CD4-positive, alpha-beta T cell treated with Interleukin-1 beta for 1 hour (primary cell): ENCODE measurements around the gene DSCAML1.

Experiments
- DNase-seq, 2 donors: peaks; one replicate each; pipeline ENCODE4 v3.0.0-alpha.2; 2020 to 2022

Gene DSCAML1

GRCh38 chr11:117686711-117687110, 110.3 kb downstream of the DSCAML1 start:
- no peak for DNase-seq

DNA sequence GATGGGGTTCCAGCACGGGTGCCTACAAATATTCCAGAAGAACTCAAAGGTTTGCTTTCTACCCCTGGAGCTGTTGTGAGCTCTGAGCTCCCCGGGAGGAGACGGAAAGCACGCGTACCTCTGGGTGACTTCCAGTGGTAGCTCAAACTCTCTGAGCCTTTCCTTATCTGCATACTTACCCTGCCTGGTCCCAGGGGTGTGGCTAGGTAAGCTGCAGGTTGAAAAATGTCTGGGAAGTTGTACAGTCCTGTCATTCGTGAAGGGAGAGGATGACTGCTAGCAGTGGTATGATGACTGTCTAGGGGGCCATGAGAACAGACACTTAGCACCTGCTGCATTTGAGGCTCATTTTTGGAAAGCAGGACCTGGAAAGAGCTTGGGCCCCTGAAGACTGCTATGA, 111.5 kb downstream of the DSCAML1 start:
- DNase-seq = no peak

- no peak for DNase-seq
These were observed 112.3 kb downstream of the DSCAML1 start for GRCh38 chr11:117684731-117685130.

DNA sequence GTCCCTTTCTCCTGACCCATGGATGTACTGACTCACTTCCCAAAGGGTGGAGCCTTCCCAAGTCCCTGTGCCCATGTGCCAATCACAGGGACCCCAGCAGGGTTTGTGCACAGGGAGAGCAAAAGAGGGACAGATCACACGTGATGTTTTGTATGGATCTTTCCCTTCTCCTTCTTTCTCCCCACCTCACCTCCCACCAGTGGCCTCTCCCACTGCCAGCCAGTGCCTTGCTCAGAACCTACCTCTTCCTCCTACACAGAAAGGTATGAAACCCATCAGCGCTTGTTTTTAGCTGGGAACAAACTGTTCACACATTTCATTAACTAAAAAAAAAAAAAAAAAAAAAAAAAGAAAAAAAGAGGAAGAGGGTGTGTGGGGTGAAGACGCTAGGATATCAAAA, 112.9 kb downstream of the DSCAML1 start:
- DNase-seq = no peak

GRCh38 chr11:117681438-117681837, 115.6 kb downstream of the DSCAML1 start:
- no peak for DNase-seq

DNA sequence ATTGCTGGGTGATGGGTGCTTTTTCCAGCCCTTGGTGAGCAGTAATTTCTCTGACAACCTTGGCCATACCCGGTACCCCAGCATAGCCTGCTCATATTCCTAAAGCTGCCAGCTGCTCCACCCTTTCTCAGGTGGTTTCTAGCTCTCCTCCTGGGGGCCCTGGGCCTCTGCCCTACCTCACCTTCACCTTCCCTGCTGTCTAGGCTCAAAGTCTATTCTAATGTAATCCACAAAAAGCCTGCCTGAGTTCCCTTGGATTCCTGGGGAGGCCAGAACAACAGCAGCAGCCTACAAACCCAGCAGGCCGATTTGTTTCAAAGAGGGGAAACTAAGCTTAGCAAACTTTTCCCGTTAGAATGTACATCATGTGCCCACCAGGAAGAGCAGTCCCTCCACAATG, 117.6 kb downstream of the DSCAML1 start:
- DNase-seq = no peak

DNA sequence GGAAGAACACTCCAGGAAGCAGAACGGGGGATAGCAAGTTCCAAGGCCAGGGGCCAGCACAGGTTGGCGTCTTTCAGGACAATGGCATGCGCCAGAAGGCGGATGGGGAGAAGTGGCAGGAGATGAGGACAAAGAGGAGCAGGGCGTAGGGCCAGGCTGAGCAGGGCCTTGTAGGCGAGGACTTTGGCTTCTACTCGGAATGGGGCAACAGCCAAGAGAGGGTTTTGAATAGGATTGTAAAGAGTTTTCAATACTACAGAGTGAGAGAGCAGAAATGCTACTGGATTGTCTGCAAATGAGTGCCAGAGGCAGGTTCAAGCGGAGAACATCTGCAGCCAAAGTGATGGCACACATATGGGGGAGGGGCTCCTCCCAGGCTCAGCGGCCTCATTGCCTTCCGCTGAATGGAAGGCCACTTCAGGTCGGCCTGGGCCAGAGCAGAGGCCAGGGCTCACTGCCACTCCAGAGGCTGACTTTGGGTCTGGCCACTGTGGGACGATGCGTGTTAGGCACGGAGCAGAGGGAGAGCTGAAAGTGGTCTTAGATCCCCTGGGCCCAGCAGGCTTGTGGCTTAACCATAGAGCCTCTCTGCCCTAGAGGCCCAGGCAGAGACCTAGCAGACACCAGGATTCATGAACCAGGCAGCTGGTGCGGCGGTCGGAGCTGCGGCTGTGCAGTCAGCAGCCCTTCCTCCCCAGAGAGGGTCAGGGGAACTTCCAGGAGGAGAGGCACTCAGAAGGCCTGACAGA, 118.2 kb downstream of the DSCAML1 start:
- DNase-seq = no peak

DNA sequence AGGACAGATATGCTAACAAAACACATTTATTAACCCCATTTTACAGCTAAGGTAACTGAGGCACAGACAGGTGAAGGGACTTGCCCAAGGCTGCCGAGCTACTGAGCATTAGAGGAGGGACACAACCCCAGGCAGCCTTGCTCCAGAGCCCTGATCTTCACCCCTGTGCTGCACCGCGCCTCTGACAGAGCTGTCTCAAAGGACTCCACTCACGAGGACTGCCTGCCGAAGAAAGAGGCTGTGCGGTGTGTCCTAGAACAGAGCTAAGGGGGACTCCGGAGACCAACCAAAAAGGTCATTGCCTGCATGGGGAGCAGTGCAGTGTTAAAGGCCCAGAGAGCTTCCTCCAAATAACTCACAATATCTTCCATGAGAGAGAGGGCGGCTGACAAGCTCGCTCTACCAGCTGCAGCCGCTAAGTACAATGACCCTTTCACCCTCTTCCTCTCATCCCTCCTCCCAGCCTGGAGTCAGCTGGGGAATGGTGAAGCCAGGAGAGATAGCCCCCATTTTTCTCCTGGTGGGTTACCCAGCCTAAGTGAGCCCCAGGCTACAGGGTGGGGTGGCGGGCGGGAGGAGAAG, 119.2 kb downstream of the DSCAML1 start:
- DNase-seq = no peak

GRCh38 chr11:117676501-117676900, 120.5 kb downstream of the DSCAML1 start:
- no peak for DNase-seq

GRCh38 chr11:117673602-117674001, 123.4 kb downstream of the DSCAML1 start:
- DNase-seq = no peak

- no peak for DNase-seq
These were observed 125.6 kb downstream of the DSCAML1 start for GRCh38 chr11:117671370-117671769.

DNA sequence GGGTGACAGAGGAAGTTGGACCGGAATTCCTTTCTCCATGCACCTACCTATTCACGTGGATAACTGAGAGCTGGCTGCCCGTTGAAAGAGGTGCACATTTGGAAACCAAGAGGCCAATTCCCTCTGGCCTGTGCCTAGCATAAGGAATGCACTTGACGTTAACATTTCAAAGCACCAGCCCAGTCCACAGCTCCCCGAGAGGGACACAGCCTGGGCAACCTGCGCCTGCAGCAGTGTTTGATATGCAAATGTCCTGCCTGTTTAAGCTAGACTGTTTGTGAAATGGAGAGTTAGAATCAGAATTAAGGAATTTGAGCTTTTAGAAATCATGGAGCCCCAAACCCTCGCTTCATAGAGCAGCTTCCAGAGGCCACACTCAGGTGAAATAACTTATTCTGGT, 126.1 kb downstream of the DSCAML1 start:
- no peak for DNase-seq

DNA sequence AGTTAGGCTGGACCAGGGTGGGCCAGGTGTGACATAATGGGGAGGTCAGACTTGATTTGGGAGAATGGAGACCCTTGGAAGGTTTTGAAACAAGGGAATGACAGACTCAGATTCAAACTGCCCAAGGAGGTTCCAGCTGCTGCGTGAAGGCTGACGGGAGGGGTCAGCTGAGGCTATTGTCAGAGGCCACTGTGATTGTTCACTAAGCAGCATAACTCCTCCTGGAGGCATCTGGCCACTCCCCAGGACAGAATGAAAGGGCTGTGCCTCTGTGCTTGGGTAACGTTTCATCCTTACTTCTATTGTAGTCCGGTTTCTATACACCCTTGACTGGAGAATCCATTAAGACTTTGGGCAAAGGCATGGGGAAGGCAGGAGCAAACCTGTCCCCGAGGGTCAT, 126.6 kb downstream of the DSCAML1 start:
- no peak for DNase-seq

DNA sequence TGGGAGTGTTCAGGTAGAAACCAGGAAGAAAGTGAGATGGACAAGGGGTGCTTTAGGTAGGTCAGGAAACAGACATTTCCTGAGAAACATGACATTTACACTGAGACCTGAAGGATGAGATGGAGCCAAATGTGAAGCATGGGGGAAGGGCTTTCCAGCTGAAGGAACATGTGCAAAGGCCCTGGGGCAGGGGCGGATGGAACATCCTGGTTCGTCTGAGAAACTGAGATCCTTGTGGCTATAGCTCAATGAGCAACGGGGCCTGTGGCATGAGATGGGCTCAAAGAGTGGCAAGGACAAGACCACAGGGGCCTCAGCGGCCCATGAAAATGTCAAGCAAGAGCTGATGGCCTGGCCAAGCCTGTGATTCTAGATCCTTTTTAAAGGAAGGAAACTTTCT, 127.4 kb downstream of the DSCAML1 start:
- no peak for DNase-seq

GRCh38 chr11:117669062-117669461, 128.0 kb downstream of the DSCAML1 start:
- DNase-seq = no peak

GRCh38 chr11:117668321-117668751, 128.7 kb downstream of the DSCAML1 start:
- DNase-seq = no peak

GRCh38 chr11:117664897-117665296, 132.1 kb downstream of the DSCAML1 start:
- no peak for DNase-seq

DNA sequence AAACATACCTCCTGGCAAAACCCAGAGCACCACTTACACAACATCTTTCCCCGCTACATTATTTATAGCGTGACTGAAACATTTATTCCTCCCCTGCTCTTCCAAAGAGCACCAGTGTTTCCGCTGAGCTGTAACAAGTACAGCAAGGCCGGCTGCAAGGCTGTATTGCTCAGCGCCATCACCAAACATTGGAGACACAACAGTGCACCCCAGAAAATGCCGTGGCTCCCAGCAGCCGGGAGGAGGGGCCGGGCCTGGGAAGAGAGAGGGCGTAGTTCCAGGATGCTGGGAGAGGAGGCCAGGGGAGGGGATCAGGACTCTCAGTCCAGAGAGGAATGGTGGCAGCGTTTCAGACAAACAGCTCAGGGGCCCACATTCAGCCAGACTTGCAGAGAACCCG, 133.2 kb downstream of the DSCAML1 start:
- DNase-seq = no peak

DNA sequence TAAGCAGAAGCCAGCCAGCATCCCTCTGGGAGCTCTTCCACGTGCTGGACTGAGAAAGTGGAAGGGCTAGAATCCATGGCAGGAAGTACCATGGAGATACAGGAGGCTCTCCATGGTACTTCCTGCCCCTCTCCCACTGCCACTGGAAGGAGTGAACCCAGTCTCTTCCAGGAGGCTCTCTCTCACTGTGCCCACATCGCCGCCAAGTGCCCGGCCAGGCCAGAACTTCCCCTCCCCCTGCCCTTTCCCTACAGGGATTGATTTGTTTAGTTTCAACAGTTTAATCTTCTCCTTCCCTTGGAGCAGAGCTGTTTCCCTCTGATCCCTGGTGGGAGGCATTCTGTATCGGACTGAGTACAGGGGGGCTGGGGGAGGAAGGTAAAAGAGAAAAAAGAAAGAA, 133.6 kb downstream of the DSCAML1 start:
- DNase-seq = no peak

DNA sequence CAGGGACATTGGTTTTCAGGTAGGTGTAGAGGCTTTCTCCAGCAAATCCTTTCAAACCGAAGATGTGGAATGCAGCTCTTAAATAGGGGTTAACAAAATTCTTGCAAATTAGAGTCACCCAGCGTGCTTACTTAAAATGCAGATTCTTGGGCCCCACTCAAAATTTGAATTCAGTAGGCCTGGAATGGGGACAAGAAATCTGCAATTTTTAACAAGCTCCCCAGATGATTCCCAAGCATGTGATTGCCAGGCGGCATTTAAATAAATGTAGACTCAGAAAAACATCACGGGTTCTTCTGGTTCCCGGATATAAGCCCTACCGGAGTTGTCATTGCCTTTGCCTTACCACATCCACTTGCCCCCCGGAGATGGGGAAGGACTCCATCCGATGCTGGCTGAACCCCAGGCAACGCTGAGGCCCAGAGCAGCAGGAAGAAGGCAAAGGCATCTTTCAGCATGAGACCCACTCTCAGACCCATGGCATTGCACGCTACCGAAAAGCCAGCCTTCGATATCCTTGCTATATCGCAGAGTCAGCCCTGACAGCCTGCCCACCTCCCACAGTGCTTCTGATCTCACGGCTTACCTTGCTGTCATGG, 134.2 kb downstream of the DSCAML1 start:
- no peak for DNase-seq

- no peak for DNase-seq
These were observed 134.8 kb downstream of the DSCAML1 start for GRCh38 chr11:117662255-117662654.

DNA sequence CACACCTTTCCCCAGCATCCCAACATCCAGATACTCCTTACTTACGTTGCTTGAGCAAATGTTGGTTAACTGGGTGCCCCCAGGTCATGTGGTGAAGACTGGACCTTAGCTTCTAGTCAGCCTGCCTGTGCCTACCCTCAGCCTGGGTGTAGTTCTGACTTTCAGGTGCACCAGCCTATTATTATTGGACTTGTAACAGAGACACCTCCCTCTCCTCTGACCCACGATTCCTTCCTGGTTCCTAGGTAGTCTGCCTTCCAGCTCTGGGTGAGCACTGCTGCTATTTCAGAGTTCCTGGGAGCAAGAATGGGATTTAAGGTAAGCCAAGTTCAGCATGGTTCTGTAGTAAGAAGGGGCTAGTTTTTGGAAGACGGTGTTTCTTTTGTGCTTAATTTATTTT, 138.2 kb downstream of the DSCAML1 start:
- no peak for DNase-seq

GRCh38 chr11:117657794-117658193, 139.2 kb downstream of the DSCAML1 start:
- DNase-seq = no peak
